Stimulated activated CD8-positive, alpha-beta memory T cell treated with anti-CD3 and anti-CD28 coated beads, Interleukin-7, amount 100 ng/mL, for 1 hour (primary cell): Measurements from ENCODE around the gene HSBP1L1.

Experiments
- DNase-seq, 2 donors: peaks; one replicate each; pipeline ENCODE4 v3.0.0-alpha.2; 2020; ENCODE audit warnings: low read depth in 2 of 2

The HSBP1L1 gene

DNA sequence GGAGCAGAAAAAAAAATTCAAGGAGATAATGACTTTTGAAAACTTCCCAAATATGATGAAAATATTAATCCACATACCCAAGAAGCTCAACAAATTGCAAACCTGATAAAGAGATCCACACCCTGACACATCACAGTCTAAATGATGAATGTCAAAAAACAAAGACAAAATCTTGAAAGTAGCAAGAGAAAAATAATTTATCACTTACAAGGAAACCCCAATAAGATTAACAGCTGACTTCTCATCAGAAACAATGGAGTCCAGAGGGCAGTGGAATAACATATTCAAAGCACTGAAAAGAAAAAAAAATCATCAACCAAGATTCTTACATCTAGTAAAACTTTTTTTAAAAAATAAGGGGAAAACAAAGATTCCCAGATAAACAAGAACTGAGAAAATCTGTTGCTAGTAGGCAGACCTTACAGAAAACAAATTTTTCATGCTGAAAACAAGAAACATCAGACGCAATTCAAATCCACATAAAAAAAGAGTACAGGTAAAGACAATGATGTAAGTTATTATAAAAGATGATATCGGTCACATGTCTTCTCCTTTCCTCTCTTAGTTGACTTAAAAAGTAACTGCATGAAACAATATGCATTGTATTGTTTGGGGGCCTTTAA lies 34.3 kb upstream of the HSBP1L1 start:
- DNase-seq: no peak

DNA sequence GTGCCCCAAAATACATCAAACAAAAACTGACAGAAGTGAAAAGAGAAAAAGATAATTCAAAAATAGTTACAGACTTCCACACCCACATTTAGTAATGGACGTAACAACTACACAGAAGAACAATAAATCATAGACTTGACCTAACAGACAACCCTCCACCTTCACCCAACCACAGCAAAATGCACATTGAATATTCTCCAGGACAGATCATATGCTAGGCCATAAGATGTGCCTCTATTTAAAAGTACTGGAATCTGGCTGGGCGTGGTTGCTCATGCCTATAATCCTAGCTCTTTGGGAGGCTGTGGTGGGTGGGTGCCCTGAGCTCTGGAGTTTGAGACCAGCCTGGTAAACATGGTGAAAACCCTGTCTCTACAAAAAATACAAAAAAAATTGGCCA lies 33.0 kb upstream of the HSBP1L1 start:
- no peak for DNase-seq

DNA sequence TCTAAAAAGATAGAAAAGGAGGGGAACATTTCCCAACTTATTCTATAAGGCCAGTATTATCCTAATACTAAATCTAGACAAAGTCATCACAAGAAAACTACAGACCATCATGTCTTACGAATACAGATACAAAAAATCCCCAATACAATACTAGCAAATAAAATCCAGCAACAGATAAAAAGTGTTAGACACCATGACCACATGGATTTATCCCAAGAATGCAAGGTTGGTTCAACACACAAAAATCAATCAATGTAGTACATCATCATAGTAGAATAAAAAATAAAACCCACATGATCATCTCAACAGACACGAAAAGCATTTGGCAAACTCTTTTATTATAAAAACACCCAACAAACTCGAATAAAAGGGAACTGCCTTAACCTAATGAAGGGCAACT lies 31.5 kb upstream of the HSBP1L1 start:
- DNase-seq: no peak

DNA sequence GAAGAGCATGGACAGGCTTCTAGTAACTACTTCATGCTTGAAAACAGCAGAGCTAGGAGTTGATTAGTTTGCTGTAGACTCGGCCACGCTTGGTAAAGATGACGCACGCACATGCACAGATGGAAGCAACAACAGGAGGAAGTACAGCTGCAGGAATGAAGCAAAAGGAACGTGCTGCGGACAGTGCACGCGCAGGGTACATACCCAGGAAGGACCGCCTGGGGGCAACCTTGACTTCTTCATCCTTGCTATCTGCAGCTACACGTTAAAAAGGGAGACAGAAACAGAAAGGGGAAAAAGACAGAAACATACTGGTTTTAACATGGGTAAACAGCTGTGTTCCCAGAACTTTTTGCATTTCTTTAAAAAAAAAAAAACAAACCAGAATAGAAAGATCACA lies 30.7 kb upstream of the HSBP1L1 start:
- no peak for DNase-seq

DNA sequence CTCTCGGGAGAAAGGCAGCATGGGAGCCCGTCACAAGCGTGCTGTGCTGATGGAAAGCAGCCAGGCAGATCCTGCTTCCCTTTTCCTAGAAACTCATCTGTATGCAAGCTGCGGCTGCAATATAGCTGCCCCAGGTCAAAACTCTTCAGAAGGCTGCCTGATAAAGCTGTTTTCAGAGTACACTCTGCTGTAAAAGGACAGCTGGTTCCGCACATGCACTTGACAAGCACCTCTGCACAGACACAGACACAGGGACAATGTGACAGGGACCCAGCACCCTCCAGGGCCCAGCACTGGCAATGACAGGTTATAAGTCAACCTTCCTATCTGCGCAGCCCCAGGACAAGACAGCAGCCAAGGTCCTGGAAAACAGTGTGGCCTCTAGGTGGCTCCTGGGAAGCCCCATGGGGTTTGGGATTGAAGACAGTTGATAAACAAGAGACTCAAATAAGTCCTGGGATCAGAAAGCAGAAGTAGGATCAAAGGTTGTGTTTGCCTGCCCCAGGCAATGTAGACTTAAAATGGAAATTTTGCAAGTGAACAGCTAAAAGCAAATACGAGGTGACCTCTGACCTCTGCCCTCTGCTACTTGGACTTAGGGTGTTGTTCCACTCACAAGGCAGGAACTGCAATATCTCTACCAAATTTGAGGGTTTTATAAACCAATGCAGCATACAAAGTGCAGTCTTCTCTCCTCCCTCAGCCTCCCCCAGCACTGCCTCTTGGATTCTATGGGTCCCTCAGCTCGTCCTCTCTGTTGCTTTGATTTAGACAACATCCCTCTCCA lies 29.9 kb upstream of the HSBP1L1 start:
- DNase-seq: no peak

DNA sequence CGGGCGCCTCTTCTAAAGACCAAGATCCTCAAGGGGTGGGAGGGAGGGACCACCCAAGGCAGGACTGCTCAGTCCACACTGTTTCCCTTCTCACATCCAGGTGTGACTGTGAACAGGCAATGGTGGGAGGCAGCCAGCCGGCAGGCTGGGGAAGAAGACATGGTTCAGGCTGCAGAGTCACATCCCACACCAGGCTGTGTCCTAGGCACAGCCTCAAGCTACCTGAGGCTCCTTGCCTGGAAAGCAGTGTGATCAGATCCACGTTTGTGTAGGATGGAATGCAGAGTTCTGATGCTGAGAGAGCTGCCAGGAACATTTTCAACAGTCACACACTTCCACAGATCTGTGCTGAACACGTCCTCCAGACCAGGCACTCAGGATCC lies 29.4 kb upstream of the HSBP1L1 start:
- DNase-seq: no peak

DNA sequence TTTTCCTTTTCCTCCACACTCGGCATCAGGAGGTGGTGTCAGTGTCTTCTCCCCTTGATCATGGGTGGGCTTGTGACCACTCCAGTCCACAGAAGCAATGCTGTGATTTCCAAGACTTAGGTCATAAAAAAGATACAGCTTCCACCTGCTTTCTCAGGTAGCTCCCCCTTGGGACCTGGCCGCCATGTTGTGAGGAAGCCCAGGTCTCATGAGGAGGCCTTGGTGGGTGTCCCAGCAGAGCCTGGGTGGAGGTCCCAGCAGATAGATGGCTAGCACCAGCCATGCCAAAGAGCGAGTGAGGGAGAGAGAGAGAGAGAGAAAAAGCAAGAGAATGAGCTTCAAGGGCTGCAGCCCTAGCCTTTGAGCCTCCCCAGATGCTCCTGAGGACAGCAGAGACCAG lies 28.9 kb upstream of the HSBP1L1 start:
- DNase-seq: no peak

DNA sequence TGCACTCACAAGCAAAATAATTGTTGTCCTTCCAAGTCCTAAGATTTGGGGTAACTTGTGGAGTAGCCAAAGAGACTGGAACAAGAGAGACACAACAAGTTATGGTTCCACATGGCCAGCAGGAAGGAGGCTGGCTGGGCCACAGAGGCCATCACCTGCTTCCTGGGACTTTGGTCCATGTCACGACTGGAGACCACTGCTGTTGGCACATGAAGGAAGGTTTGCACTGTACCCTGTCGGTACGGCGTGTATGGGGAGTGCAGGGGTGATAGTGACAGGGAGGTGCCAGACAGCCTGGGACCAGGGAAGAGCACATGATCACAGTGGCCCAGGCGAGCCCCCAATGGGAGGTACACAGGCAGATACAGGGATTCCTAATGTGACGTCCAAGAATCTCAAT lies 28.5 kb upstream of the HSBP1L1 start:
- DNase-seq: no peak

DNA sequence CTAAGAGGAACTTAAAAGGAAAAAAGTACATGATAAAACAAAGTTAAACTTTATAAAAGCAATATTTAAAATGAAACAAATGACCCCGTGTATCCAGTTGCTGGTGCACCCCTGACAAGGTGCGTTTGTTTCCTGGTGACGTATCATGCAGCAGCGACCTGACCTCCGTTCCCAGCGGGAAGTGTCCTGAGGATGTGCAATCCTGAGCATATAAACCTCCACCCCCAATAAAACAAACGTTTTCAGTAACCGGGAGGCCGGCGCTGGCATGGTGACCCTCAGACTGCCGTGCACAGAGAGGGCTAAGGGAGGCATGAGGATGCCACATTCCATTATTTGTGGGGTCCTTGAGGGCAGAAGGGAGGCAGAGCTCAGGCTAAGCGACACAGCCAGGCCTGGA lies 27.8 kb upstream of the HSBP1L1 start:
- DNase-seq: no peak

DNA sequence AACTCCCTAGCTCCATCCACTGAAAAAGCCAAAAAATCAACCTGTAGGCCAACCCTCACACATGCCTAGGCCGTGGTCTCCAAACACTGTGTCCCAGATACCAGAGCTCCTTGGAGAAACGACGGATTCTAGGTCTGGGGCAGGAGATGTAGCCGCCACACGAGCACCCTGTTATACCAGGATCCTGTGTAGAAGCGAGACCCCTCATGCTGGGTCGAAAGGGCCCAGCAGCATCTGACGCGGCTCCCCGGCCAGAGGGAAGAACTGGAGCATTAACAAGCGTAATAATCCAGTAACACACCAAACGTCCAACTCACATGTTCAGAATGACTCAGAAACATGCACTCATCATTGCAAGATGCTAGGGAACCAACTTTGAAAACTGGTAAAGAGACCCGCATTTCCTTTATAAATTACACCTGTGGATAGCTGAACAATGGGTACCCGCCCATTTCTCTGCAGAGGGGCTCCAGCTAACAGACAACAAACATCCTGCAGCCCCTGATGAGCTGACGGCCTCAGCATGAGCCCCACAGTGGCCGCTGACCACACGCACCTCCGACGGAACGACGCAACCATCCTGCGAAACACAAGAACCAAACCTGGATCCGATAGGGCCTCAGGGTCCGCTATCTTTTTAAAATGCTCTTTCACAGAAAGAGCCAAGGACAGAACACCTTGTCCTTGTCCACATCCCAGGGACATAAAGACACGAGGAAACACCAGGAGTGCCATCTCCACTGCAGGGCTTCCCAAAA lies 27.2 kb upstream of the HSBP1L1 start:
- no peak for DNase-seq

DNA sequence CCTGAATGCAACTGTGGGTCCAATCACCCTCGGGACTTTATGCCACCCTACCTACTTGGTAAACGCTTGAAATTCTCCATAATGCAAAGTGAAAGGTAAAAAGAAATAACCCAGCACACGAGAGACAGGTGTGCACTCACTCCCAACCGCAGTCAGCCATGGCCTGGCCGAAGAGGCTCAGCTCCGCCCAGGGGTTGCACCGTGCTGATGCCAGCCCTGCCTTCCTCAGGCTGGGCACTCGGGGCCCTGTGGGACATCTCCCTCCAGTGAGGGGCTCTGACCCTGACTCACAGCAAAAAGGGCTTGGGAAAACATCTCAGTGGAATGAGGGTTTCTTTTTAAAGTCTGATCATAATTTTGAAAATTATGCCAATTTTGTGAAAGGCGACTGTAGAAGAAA lies 26.2 kb upstream of the HSBP1L1 start:
- no peak for DNase-seq

DNA sequence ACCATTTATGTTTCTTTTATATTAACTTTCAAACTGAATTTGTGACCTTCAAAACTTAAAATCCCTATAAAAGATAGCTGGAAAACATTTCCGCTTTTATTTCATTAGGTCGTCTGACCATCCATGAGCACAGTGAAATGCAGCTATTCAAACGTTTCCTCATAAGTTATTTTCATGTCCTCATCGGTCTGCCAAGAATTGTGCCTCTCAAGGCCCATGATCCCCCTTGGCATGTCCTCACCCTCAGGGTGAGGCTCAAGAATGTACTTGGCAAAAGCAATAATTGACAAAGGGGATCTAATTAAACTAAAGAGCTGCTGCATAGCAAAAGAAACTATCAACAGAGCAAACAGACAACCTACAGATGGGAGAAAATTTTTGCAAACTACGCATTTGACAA lies 25.3 kb upstream of the HSBP1L1 start:
- no peak for DNase-seq

DNA sequence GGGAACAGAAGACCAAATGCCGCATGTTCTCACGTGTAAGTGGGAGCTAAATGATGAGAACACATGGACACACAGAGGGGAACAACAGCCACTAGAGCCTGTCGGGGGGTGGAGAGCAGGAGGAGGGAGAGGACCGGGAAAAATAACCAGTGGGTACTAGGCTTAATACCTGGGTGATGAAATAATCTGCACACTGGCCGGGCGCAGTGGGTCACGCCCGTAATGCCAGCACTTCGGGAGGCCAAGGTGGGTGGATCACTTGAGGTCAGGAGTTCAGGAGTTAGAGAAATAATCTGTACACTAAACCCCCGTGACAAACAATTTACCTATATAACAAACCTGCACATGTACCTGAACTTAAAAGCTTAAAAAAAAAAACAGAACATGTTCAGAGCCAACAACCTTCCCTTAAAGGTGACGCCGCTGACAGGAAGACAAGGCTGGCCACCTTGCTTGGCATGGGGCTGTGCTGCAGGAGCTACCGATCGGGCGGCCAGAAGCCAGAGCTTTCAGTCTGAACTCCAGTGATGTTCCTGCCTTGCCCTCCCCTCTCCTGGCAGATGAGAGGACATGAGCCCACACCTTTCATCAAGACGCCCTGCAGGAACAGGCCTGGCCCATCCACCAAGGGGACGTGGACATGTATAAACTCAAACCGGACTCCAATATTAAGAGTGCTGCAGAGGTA lies 24.2 kb upstream of the HSBP1L1 start:
- DNase-seq: no peak

DNA sequence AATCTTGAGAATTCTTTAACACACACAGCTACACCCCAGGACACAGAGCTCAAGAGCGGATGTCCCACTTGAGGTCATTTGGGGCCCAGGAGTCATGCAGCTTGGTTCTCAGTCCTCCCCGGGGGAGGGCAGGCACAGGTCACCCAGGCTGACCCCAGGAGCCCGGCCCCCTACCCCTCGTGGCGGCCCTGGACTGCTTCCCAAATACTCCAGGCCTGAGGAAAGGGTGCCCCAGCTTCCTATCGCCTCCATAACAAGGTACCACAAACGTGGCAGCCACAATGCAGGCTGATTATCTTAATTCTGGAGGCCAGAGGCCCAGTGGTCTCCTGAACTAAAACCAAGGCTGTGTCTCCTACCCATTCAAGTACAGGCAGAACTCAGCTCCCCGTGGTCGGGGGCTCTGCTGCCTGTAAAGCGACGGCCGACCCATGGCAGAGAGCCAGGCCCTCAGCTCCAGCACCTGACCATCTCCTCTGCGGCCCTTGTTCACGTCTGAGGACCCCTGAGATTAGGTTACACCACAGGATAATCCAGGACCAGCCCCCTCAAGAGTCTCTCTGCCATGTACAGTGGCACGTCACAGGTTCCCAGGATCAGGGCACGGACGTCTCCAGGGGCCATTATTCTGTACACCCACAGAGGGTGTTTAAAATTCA lies 23.5 kb upstream of the HSBP1L1 start:
- DNase-seq: no peak

DNA sequence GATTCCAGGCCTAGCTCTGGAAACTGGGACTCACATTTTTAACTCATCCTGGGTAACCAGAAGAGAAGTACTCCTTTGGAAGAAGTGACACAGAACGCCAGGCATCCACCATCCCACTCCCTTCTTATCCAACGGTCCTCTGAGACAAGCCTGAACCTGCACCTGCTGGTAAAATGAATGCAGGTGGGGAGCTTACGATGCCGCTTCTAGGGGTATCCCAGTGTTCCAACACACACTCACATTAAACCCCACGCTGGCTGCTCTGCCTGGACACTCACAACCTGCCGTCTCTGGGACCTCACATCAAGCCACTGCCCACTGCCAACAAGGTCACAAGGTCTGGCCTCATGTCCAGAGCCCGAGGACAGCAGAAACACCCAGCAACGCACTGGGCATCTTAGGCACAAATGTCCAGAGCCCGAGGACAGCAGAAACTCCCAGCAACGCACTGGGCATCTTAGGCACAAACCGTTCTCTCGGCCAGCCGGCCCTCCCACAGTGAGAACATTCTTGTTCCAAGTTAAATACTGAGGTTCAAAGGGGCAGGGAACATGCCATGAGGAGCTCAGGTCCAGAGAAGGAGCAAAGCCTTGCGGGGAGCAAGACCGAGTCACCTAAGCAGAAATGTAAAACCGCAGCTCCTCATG lies 22.8 kb upstream of the HSBP1L1 start:
- DNase-seq: no peak

DNA sequence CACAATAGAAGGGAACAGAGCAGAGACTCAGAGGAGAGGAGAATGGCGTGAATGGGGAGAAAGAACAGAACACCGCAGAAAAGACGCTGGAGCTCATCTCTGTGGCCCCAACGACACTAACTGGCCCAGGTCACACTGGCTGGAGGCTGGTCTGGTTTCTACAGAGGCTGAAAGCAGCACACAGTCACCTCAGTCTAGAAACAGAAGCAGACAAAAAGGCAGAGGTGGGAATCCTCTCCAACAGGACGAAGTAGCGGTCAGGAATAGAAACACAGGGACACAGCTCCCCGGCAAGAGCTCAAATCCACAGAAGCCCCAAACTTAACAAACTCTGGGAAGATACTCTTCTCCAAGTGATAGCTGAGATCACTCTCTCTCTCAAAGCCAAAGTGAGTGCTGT lies 22.2 kb upstream of the HSBP1L1 start:
- no peak for DNase-seq

DNA sequence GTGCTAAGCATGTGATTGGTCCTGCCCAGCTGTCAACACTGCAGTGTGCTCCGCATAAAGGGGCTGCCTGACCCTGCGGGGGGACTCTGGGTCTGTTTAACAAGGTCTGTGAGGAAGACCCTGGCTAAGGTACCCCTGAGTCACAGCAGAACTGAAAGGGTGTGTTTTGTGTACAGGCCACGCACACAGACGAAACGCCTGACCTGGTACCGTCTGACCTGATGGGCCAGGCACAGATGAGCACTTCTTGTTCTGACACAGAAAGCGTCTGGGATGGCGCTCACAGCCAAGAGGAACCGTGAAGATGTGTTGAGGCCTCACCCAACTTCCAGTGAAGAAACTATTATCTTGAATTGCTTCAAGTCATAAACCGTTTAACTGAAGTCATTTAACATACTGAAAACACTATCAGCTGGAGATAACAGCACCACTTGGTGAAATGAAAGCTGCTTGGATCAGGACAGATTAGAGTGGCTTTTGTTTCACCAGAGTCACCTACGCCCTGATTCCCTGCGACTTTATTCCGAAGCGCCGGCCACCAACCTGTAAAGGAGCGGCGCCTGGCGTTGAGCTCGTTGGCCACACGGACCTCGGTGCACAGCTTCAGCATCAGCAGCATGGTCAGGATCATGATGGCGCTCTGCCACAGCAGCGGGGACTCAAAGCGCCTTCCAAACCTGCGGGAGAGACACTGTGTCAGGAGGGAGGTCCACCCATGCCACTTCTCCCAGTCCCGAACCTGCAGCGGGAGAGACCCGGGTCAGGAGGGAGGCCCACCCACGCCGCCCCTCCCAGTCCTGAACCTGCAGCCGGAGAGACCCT lies 21.4 kb upstream of the HSBP1L1 start:
- DNase-seq: no peak

DNA sequence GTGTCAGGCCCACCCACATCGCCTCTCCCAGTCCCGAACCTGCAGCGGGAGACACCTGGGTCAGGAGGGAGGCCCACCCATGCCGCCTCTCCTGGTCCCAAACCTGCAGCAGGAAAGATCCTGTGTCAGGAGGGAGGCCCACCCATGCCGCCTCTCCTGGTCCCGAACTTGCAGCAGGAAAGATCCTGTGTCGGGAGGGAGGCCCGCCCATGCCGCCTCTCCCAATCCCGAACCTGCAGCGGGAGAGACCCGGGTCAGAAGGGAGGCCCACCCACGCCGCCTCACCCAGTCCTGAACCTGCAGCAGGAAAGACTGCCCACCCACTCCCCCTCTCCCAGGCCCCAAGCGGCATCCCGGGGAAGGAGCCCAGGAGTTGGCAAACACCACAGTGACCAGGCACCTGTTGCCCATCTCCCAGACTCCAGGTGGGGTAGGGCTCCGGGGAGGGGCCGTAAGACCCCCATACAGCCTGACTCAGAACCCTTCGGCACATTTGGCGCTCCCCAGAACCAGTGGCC lies 20.8 kb upstream of the HSBP1L1 start:
- DNase-seq: no peak

DNA sequence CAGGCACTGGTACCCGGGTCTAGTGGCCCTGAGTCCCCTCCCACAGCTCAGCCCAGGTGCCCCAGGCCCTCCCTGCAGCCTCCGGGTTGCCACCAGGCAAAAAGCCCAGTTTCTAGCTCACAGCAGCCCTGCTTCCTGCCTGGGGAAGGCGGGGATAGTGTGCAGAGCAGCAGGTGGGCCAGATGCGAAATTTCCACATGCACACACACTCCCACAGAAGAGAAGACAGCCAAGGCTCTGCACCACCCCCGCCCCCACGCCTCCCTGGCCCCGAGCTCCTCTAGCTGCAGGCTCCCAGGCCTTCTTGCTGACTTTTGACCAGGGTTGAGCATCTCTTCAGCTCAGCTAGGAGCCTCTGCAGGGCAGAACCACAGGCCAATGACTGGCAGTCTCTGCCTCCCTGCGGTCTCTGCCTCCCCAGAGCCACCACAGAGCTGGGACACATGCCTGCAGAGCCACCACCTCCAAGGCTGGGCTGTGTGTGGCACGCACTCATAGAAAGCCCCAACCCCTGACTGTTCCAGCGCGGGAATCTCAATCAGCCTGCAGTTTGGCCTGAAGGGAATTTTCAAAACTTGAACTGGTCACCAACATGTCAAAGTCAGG lies 20.2 kb upstream of the HSBP1L1 start:
- DNase-seq: no peak

DNA sequence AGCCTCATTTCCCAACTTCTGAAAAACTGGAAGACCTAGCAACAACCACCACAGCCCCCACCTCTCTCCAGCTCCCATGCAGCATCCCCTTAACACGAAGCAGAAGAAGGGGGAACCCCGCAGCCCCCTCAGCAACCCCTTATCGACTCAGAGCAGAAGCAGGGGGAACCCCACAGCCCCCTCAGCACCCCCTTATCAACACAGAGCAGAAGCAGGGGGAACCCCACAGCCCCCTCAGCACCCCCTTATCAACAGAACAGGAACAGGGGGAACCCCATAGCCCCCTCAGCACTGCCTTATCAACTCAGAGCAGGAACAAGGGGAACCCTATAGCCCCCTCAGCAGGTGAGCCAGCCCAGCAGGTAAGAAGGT lies 19.7 kb upstream of the HSBP1L1 start:
- DNase-seq: no peak
